Caco-2 (cell line): ENCODE results near the gene TAX1BP1. TPM values are rescaled to one million over a fixed set of nuclear protein-coding genes. Genes with fewer than 3 reads are reported as not detected.

ENCODE experiments used
- BruUV-seq: library from RNA; stranded (reverse); fragments of 400-500 nt; replicated peaks from 2 replicates; lab custom pipeline; 2021; lab: Mats Ljungman, UMichigan
- CTCF ChIA-PET: fragments of 300-600 bp; sonication (Branson Sonifier 250); formaldehyde crosslinking; loops from one replicate; lab custom pipeline; 2022; ENCODE audit warnings: antibody characterized with exemption; lab: Charles Lee
- POLR2A ChIA-PET: fragments of 300-600 bp; sonication (Branson Sonifier 250); formaldehyde crosslinking; loops from one replicate; lab custom pipeline; 2022; ENCODE audit warnings: antibody characterized with exemption; lab: Charles Lee
- DNase-seq, 2 experiments: peaks; one replicate each; pipeline versions ENCODE4 v3.0.0 to v3.0.0-alpha.2; 2020 to 2022
- H3K27me3 ChIP-seq: replicated peaks from 2 replicates; pipeline ENCODE4 v1.6.0; 2011; ENCODE audit warnings: low read length; ENCODE audit not compliant: control insufficient read depth, insufficient read depth
- H3K36me3 ChIP-seq: 2 replicates; pipeline ENCODE4 v1.5.1; 2011; ENCODE audit warnings: low read length; ENCODE audit not compliant: control insufficient read depth, insufficient read depth
- H3K4me1 ChIP-seq: fragments of 250-450 bp; sonication (Bioruptor Pico); 2 replicates; pipeline ENCODE4 v1.5.1; 2020; ENCODE audit warnings: mild to moderate bottlenecking
- H3K4me3 ChIP-seq: 2 replicates; pipeline ENCODE4 v1.5.1; 2011; ENCODE audit warnings: low read depth, mild to moderate bottlenecking, control low read depth, low read length
- H3K9me3 ChIP-seq: fragments of 250-450 bp; sonication (Bioruptor Pico); 2 replicates; pipeline ENCODE4 v1.5.1; 2020; ENCODE audit warnings: mild to moderate bottlenecking, moderate library complexity
- H3K27ac Mint-ChIP-seq: one replicate; pipeline ENCODE4 v1.8.0; 2022; ENCODE audit warnings: mixed read lengths; ENCODE audit not compliant: unreplicated experiment
- H3K27me3 Mint-ChIP-seq: one replicate; pipeline ENCODE4 v1.8.0; 2022; ENCODE audit warnings: mixed read lengths; ENCODE audit not compliant: insufficient read depth, unreplicated experiment
- H3K36me3 Mint-ChIP-seq: one replicate; pipeline ENCODE4 v1.8.0; 2022; ENCODE audit warnings: mild to moderate bottlenecking, mixed read lengths; ENCODE audit not compliant: insufficient read depth, unreplicated experiment
- H3K4me1 Mint-ChIP-seq: one replicate; pipeline ENCODE4 v1.8.0; 2022; ENCODE audit warnings: low read depth, mixed read lengths; ENCODE audit not compliant: unreplicated experiment
- H3K4me3 Mint-ChIP-seq: one replicate; pipeline ENCODE4 v1.8.0; 2022; ENCODE audit warnings: mild to moderate bottlenecking, moderate library complexity, mixed read lengths; ENCODE audit not compliant: unreplicated experiment
- H3K9me3 Mint-ChIP-seq: one replicate; pipeline ENCODE4 v1.8.0; 2022; ENCODE audit warnings: mixed read lengths; ENCODE audit not compliant: unreplicated experiment
- intact Hi-C: fragments of 100-400 bp; cut with micrococcal nuclease; formaldehyde crosslinking; loops from one replicate; pipeline ENCODE4 v1.10.0; 2022; ENCODE audit not compliant: unreplicated experiment
- total RNA-seq: library from RNA; stranded (reverse); gene quantifications from 2 replicates; pipeline ENCODE4 v1.2.3, GENCODE V29; 2022
- TF ChIP-seq, protein P1 (sequence below), 2 experiments: fragments of 200-600 bp in 1 of 2; IDR thresholded peaks; 1 replicate in 1 of 2; 2 replicates in 1 of 2; pipeline versions ENCODE4 v1.5.1 to v1.8.0; 2011 to 2022; ENCODE audit warnings: antibody characterized with exemption in 1 of 2, control low read depth in 1 of 2, inconsistent platforms in 1 of 2, low read depth in 1 of 2, low read length in 1 of 2, mild to moderate bottlenecking in 1 of 2, moderate library complexity in 1 of 2; ENCODE audit not compliant: insufficient read depth in 1 of 2, severe bottlenecking in 1 of 2, unreplicated experiment in 1 of 2

TAX1BP1 gene
- total RNA-seq, 1 experiment from 2014 or later = 96.8 TPM

DNA sequence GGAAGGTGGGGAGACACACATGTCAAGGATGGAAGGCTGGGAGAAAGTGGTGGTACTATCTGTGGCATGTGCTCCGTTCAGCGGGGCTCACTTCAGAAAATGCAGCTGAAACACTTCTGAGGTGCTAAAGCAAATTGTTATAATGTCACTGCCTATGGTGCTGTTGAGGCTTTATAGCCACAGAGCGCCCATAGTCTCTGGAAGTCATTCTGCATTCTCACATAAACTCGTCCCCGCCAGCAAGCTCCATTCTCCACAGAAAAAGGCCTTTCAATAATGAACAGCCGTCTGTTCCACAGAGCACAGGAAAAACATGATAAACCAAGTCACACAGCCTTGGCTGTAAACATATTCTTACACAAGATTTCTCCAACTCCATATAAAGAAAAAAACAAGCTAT lies 131.9 kb downstream of the TAX1BP1 start:
- no peaks in the 10 kb centered on the region for H3K9me3 Mint-ChIP-seq
- H3K27me3 Mint-ChIP-seq = peaks cover 8% of the 10 kb centered on the region
- intact Hi-C loops = no loop called here
- Histone ChIP-seq H3K4me3 (no peak overlapping the region), H3K4me1 (no peaks in the 10 kb centered on the region), H3K27me3 (no peaks in the 10 kb centered on the region; the same call in none of the 2 replicates), H3K9me3 (no peaks in the 10 kb centered on the region), H3K36me3 (no peaks in the 10 kb centered on the region)
- TF ChIP-seq, protein P1, sequence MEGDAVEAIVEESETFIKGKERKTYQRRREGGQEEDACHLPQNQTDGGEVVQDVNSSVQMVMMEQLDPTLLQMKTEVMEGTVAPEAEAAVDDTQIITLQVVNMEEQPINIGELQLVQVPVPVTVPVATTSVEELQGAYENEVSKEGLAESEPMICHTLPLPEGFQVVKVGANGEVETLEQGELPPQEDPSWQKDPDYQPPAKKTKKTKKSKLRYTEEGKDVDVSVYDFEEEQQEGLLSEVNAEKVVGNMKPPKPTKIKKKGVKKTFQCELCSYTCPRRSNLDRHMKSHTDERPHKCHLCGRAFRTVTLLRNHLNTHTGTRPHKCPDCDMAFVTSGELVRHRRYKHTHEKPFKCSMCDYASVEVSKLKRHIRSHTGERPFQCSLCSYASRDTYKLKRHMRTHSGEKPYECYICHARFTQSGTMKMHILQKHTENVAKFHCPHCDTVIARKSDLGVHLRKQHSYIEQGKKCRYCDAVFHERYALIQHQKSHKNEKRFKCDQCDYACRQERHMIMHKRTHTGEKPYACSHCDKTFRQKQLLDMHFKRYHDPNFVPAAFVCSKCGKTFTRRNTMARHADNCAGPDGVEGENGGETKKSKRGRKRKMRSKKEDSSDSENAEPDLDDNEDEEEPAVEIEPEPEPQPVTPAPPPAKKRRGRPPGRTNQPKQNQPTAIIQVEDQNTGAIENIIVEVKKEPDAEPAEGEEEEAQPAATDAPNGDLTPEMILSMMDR (IDR thresholded peaks at IDR 0.05; ENCODE audit: insufficient read depth in 1 of 2, low read depth in 1 of 2, low read length in 1 of 2, severe bottlenecking in 1 of 2, unreplicated experiment in 1 of 2) = no peak
- ChIA-PET POLR2A (no interaction called here), CTCF (no interaction called here)
- H3K36me3 Mint-ChIP-seq = no peaks in the 10 kb centered on the region
- no peak for DNase-seq
- BruUV-seq = no TSS peak
- H3K4me1 Mint-ChIP-seq = no peaks in the 10 kb centered on the region
- H3K27ac Mint-ChIP-seq = no peak overlapping the region
- H3K4me3 Mint-ChIP-seq = no peak overlapping the region

DNA sequence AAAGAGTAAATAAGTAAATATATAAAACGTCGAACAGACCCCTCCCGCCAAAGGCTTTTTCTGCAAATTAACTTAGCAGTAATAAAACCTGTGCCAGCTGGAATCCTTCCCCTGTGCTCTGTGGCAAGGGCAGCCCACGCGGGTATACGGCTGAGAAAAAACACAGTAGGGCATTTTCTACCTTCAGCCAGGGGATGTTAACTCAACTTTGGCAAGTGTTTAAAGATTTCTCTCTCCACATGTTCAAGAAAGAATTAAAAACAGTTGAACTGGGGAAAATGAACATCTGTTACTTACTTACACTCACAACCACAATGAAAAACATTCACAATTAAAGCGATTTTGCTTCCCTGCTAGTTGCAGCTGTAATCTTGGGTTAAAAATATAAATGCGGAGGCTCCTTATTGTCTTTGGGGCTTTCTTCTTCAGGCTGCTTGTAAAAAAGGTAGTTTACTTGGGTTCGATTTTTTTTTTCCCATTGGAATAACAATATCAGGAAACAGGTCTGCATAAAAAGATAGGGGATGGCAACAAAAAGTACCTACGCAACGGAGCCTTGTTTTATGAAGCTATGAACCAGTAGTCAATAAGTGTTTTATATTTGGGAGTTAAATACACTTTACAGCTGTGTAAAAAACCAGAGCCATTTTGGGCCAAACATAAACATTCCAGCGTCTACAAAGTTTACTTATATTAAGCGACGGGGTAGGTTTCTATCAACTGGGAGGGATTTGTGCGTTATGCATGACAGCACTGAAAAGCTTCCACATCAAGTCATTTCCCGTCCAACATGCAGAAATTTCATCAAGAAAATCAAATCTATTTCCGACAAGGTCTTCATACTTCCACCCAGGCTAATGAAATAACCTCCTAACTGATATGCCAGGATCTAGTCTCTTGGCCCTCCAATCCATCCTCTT lies 132.7 kb downstream of the TAX1BP1 start:
- ChIA-PET POLR2A (no interaction called here), CTCF (interaction anchor here (0.6 kb wide), 1 partner anchor 39 kb away, joined by 3 read pairs; no protein-coding TSS in a partner anchor)
- no peaks in the 10 kb centered on the region for H3K9me3 ChIP-seq
- intact Hi-C loops = no loop called here
- H3K36me3 Mint-ChIP-seq = no peaks in the 10 kb centered on the region
- H3K4me1 ChIP-seq = no peaks in the 10 kb centered on the region
- no peaks in the 10 kb centered on the region for H3K4me1 Mint-ChIP-seq
- H3K27me3 ChIP-seq = no peaks in the 10 kb centered on the region; the same call in none of the 2 replicates
- no TSS peak for BruUV-seq
- H3K4me3 Mint-ChIP-seq = no peak overlapping the region
- TF ChIP-seq, protein P1 (IDR thresholded peaks at IDR 0.05; ENCODE audit: insufficient read depth in 1 of 2, low read depth in 1 of 2, low read length in 1 of 2, severe bottlenecking in 1 of 2, unreplicated experiment in 1 of 2) = no peak
- no peak overlapping the region for H3K4me3 ChIP-seq
- no peak overlapping the region for H3K27ac Mint-ChIP-seq
- H3K9me3 Mint-ChIP-seq = no peaks in the 10 kb centered on the region
- H3K27me3 Mint-ChIP-seq = peaks cover 10% of the 10 kb centered on the region
- DNase-seq = no peak
- H3K36me3 ChIP-seq = no peaks in the 10 kb centered on the region

DNA sequence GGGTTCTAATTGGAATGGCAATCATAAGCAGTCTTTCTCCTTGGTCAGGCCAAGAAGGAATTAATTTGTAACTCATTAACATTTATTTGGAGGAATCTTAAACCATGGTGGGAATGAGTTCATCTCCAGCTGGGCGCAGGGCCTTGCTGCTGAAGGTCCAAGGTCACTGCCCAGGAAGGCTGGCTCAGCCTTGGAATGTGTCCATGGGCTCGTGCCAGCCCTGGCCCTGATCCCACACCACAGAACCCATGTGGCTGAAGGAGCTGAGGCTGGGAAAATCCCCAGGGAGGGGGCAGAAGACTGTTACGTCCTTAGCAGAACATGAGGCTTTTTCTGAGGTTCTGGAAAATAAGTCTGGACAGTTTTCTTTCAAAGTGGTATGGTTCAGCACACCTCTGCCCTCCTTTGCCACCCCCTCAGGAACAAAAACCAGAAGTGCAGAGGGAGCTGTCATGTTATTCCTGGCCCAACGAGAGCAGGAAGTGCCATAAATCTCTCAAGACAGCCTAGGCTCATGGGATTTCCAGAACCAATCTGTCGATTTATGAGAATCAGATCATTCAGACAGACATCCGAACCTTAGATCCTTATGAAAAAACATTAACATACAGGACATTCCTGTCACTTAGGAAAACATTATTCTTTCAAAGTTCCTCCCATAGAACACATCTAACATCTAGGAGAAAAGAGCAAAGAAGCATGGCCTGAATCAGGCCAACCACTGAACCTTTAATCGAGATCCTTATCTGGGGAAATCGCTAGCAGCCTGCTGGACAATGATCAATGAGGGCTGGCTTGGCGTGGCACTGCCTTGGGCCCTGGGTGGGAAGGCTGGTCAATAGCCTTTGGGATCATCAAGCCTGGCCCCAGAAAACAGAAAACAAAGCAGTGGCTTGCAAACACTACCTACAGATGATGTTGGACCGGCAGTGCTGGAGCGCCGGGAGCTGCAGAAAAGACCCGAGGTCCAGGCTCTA lies 134.3 kb downstream of the TAX1BP1 start:
- Mint-ChIP-seq H3K4me3 (no peak overlapping the region), H3K4me1 (no peaks in the 10 kb centered on the region), H3K9me3 (no peaks in the 10 kb centered on the region), H3K27ac (no peak overlapping the region), H3K27me3 (peaks cover 17% of the 10 kb centered on the region), H3K36me3 (no peaks in the 10 kb centered on the region)
- no peaks in the 10 kb centered on the region; the same call in none of the 2 replicates for H3K27me3 ChIP-seq
- intact Hi-C loops = no loop called here
- H3K36me3 ChIP-seq = no peaks in the 10 kb centered on the region
- no peak overlapping the region for H3K4me3 ChIP-seq
- DNase-seq = no peak
- H3K9me3 ChIP-seq = no peaks in the 10 kb centered on the region
- no TSS peak for BruUV-seq
- no peaks in the 10 kb centered on the region for H3K4me1 ChIP-seq
- TF ChIP-seq, protein P1 (IDR thresholded peaks at IDR 0.05; ENCODE audit: insufficient read depth in 1 of 2, low read depth in 1 of 2, low read length in 1 of 2, severe bottlenecking in 1 of 2, unreplicated experiment in 1 of 2) = no peak
- CTCF ChIA-PET = no interaction called here
- POLR2A ChIA-PET = no interaction called here
